ENCODE results near the gene LZTS2.

Gene LZTS2

DNA sequence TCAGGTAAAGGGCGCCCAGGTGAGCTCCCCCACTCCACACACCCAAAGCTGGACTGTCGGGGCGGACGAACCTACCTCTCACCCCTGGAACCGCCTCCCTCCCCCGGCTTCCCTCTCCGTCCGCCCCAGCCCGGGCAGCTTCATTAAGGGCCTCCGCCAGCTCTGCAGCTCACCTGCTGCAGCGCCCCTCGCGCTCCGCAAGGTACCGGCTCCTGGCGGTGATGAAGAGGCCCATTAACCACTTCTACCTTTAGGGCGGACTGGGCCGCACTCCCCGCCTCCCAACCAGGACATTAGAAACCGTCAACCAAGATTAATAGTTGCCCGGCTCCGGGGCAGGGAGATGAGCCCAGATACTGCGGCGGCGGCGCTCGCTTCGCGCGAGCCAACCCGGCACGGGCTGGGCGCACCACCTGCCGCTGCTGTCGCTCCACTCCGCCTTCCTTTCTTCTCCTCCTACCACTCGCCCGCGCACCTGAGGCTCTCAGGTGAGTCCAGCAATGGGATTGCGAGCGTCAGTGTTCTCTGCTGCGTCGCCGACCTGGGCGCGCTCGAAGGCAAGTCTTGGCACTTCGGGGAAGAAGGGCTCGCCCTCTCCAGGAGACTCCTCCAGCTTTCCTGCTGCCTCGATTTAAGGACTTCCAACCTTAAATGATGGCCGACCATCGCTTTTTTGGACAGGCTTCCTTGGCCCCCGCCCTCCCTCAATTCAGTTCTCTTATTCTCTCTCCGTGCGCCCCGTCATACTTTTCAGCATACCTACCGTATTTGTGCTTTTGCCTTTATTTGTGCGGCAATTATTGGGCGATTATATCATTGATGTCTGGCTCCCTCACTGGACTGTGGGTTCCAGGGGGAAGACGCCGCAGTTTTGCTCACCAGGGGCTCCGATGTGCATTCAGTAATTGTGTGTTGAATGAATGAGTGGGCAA is 48.6 kb downstream of the LZTS2 start:
- no peaks in the 10 kb centered on the region for H3K9me3 ChIP-seq (ENCODE audit: low read depth, low read length)
- DNase-seq (ENCODE audit: low read depth, low spot score): no peak
- no peak for TF ChIP-seq FOXP2 (optimal IDR thresholded peaks at IDR 0.05; ENCODE audit: control extremely low read depth, extremely low read length, insufficient read depth)
- no peak for TF ChIP-seq EZH2 (IDR thresholded peaks at IDR 0.05)
- no peak for TF ChIP-seq POLR2AphosphoS5 (IDR thresholded peaks at IDR 0.05; ENCODE audit: borderline replicate concordance, low read depth, low read length)
- H3K9ac ChIP-seq (ENCODE audit: insufficient read length): no peak overlapping the region
- H3K27ac ChIP-seq: no peak overlapping the region
- H3K4me3 ChIP-seq: no peak overlapping the region
- H3K36me3 ChIP-seq (ENCODE audit: insufficient read depth, low read length): no peaks in the 10 kb centered on the region

DNA sequence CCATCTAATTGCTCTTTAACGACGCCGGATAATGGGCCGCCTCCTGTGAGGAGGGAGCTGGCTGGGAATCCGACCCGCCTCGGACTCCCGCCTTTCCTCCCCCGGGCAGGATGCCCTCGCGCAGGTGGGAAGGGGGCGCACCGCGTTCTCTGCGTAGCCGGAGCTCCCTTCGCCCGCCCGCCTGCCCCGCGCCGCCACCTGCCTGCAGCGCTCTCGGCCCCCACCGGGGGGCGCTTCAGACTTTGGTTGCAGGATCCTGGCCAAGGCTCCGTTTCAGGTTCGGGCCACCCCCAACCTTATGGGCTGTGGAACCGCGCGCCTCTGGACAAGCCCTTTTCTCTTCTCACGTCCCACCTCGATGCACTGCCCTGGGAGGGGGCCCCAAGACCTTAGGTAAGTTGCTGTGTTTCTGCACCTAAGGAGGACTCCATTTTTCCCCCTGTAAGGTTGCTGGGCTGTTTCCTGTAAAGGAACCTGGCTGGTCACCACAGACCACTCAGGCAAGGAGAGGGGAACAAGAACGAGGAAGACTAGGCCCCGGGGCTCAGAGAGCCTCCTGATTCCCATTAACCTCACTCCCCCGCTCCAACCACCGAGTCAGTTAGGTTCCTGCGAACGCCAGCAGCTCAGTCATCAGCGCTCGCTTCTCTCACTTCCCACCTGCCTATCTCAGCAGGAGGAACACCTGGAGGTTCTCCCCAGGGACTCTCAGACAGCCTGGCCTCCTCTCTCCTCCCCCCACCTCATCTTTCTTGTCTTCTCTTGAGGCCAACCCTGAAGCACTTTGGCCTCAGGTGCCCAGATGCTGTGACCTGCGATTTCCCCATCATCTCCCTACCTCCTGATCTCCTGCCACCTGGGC is 50.8 kb downstream of the LZTS2 start:
- Histone ChIP-seq H3K9ac (ENCODE audit: insufficient read length) (no peak overlapping the region), H3K4me3 (peak overlapping the region; percentile 52; the same call in 1 of the 2 replicates), H3K27ac (no peak overlapping the region), H3K9me3 (ENCODE audit: low read depth, low read length) (no peaks in the 10 kb centered on the region), H3K36me3 (ENCODE audit: insufficient read depth, low read length) (no peaks in the 10 kb centered on the region)
- TF ChIP-seq EZH2 (IDR thresholded peaks at IDR 0.05): no peak
- TF ChIP-seq POLR2AphosphoS5 (IDR thresholded peaks at IDR 0.05; ENCODE audit: borderline replicate concordance, low read depth, low read length): no peak
- TF ChIP-seq FOXP2 (optimal IDR thresholded peaks at IDR 0.05; ENCODE audit: control extremely low read depth, extremely low read length, insufficient read depth): no peak
- DNase-seq (ENCODE audit: low read depth, low spot score): no peak

GRCh38 chr10:101052285-101052684 is 52.7 kb downstream of the LZTS2 start:
- DNase-seq (ENCODE audit: low read depth, low spot score): no peak
- no peak for TF ChIP-seq FOXP2 (optimal IDR thresholded peaks at IDR 0.05; ENCODE audit: control extremely low read depth, extremely low read length, insufficient read depth)
- no peak for TF ChIP-seq EZH2 (IDR thresholded peaks at IDR 0.05)
- TF ChIP-seq POLR2AphosphoS5 (IDR thresholded peaks at IDR 0.05; ENCODE audit: borderline replicate concordance, low read depth, low read length): no peak
- Histone ChIP-seq H3K4me3 (no peak overlapping the region), H3K9me3 (ENCODE audit: low read depth, low read length) (no peaks in the 10 kb centered on the region), H3K27ac (no peak overlapping the region), H3K36me3 (ENCODE audit: insufficient read depth, low read length) (no peaks in the 10 kb centered on the region), H3K9ac (ENCODE audit: insufficient read length) (no peak overlapping the region)

- Histone ChIP-seq H3K36me3 (ENCODE audit: insufficient read depth, low read length) (no peaks in the 10 kb centered on the region), H3K27ac (no peak overlapping the region), H3K9ac (ENCODE audit: insufficient read length) (no peak overlapping the region), H3K4me3 (no peak overlapping the region), H3K9me3 (ENCODE audit: low read depth, low read length) (no peaks in the 10 kb centered on the region)
- no peak for DNase-seq (ENCODE audit: low read depth, low spot score)
- no peak for TF ChIP-seq EZH2 (IDR thresholded peaks at IDR 0.05)
- no peak for TF ChIP-seq FOXP2 (optimal IDR thresholded peaks at IDR 0.05; ENCODE audit: control extremely low read depth, extremely low read length, insufficient read depth)
- TF ChIP-seq POLR2AphosphoS5 (IDR thresholded peaks at IDR 0.05; ENCODE audit: borderline replicate concordance, low read depth, low read length): no peak
These were observed 53.9 kb downstream of the LZTS2 start for GRCh38 chr10:101053516-101053915.

- Histone ChIP-seq H3K27ac (no peak overlapping the region), H3K9me3 (ENCODE audit: low read depth, low read length) (no peaks in the 10 kb centered on the region), H3K4me3 (no peak overlapping the region), H3K9ac (ENCODE audit: insufficient read length) (no peak overlapping the region), H3K36me3 (ENCODE audit: insufficient read depth, low read length) (no peaks in the 10 kb centered on the region)
- TF ChIP-seq EZH2 (IDR thresholded peaks at IDR 0.05) (no peak), POLR2AphosphoS5 (IDR thresholded peaks at IDR 0.05; ENCODE audit: borderline replicate concordance, low read depth, low read length) (no peak), FOXP2 (optimal IDR thresholded peaks at IDR 0.05; ENCODE audit: control extremely low read depth, extremely low read length, insufficient read depth) (no peak)
- no peak for DNase-seq (ENCODE audit: low read depth, low spot score)
These were observed 54.7 kb downstream of the LZTS2 start for GRCh38 chr10:101054351-101054750.

GRCh38 chr10:101054876-101055275 is 55.3 kb downstream of the LZTS2 start:
- Histone ChIP-seq H3K4me3 (no peak overlapping the region), H3K36me3 (ENCODE audit: insufficient read depth, low read length) (no peaks in the 10 kb centered on the region), H3K9ac (ENCODE audit: insufficient read length) (no peak overlapping the region), H3K9me3 (ENCODE audit: low read depth, low read length) (no peaks in the 10 kb centered on the region), H3K27ac (no peak overlapping the region)
- no peak for DNase-seq (ENCODE audit: low read depth, low spot score)
- TF ChIP-seq POLR2AphosphoS5 (IDR thresholded peaks at IDR 0.05; ENCODE audit: borderline replicate concordance, low read depth, low read length) (no peak), EZH2 (IDR thresholded peaks at IDR 0.05) (no peak), FOXP2 (optimal IDR thresholded peaks at IDR 0.05; ENCODE audit: control extremely low read depth, extremely low read length, insufficient read depth) (no peak)

- Histone ChIP-seq H3K9me3 (ENCODE audit: low read depth, low read length) (no peaks in the 10 kb centered on the region), H3K27ac (no peak overlapping the region), H3K4me3 (no peak overlapping the region), H3K9ac (ENCODE audit: insufficient read length) (no peak overlapping the region), H3K36me3 (ENCODE audit: insufficient read depth, low read length) (no peaks in the 10 kb centered on the region)
- TF ChIP-seq EZH2 (IDR thresholded peaks at IDR 0.05) (no peak), POLR2AphosphoS5 (IDR thresholded peaks at IDR 0.05; ENCODE audit: borderline replicate concordance, low read depth, low read length) (no peak), FOXP2 (optimal IDR thresholded peaks at IDR 0.05; ENCODE audit: control extremely low read depth, extremely low read length, insufficient read depth) (no peak)
- no peak for DNase-seq (ENCODE audit: low read depth, low spot score)
These were observed 55.8 kb downstream of the LZTS2 start for GRCh38 chr10:101055411-101055810.
